ENCODE data around the gene CDK5.

Gene CDK5

DNA sequence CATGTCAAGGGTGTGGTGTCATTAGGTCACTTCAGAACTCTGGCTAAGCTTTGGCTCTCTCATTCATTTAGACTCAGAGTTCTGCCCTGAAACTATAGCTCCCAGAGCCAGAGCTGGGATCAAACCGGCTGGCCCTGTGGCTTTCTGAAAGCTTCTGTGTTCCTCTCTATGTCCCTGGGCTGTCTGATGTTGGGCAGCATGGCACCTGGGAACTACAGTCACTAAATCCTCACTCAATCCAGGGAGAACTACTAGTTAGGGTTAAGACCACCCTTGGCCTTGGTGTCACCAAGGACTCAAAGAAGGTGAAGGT lies 46.6 kb downstream of the CDK5 start:
- 45% methylated on average over 1 of the region's 1 CpG; no CpG with 5 or more reads in 1 of the 2 experiments for WGBS, 2 experiments (ENCODE audit: insufficient coverage in 2 of 2)
- Histone ChIP-seq H3K27ac (ENCODE audit: low read depth, low read length, severe bottlenecking) (peak overlapping the region; percentile 67), H3K4me3 (ENCODE audit: extremely low read depth, insufficient read depth, low read length, poor library complexity, severe bottlenecking) (peak overlapping the region; percentile 30), H3K4me1 (ENCODE audit: control insufficient read depth, insufficient read depth, low read length, poor library complexity, severe bottlenecking) (peaks cover 48% of the 10 kb centered on the region), H3K9me3 (ENCODE audit: control insufficient read depth, low read length) (no peaks in the 10 kb centered on the region), H3K36me3 (ENCODE audit: control insufficient read depth, insufficient read depth, low read length) (peaks cover 7% of the 10 kb centered on the region)

DNA sequence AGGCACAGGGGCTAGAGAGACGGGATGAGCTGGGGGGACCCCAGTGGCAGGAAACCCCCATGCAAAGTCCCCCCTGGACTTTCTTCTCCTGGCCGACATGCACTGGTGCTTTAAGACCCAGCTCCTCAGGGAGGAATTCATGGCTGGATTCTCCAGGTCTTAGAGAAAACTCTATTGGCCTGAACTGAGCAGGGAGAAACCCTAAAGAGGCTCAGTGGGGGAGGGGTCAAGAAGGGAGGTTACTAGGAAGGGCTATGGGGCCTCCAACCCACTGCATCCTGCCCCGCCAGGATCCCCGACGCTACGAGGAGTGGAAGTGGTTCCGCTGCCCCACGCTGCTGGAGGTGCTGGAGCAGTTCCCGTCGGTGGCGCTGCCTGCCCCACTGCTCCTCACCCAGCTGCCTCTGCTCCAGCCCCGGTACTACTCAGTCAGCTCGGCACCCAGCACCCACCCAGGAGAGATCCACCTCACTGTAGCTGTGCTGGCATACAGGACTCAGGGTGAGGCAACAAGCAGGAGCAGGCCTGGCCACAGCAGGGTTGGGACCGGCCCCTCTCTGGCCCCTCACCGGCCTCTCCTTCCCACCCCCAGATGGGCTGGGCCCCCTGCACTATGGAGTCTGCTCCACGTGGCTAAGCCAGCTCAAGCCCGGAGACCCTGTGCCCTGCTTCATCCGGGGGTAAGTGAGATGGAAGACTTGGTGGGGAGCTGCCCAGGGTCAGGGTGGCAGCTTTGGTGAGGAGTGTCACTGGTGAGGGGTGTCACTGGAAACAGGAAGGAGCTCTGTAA lies 47.2 kb downstream of the CDK5 start:
- Histone ChIP-seq H3K4me1 (ENCODE audit: control insufficient read depth, insufficient read depth, low read length, poor library complexity, severe bottlenecking) (peaks cover 48% of the 10 kb centered on the region), H3K27ac (ENCODE audit: low read depth, low read length, severe bottlenecking) (peak overlapping the region; percentile 67), H3K9me3 (ENCODE audit: control insufficient read depth, low read length) (no peaks in the 10 kb centered on the region), H3K36me3 (ENCODE audit: control insufficient read depth, insufficient read depth, low read length) (peaks cover 7% of the 10 kb centered on the region), H3K4me3 (ENCODE audit: extremely low read depth, insufficient read depth, low read length, poor library complexity, severe bottlenecking) (peak overlapping the region; percentile 30)
- WGBS, 2 experiments (ENCODE audit: insufficient coverage in 2 of 2): 28 to 32% methylated on average over 13 to 16 of the region's 18 CpGs

DNA sequence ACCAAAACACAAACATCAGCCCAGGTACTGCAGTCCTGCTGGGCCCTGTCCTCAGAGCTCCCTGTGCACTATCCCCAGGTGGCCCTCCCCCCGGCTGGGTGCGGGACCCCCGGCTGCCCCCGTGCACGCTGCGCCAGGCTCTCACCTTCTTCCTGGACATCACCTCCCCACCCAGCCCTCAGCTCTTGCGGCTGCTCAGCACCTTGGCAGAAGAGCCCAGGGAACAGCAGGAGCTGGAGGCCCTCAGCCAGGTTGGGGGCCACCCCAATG lies 47.7 kb downstream of the CDK5 start:
- Histone ChIP-seq H3K9me3 (ENCODE audit: control insufficient read depth, low read length) (no peaks in the 10 kb centered on the region), H3K36me3 (ENCODE audit: control insufficient read depth, insufficient read depth, low read length) (peaks cover 6% of the 10 kb centered on the region), H3K4me3 (ENCODE audit: extremely low read depth, insufficient read depth, low read length, poor library complexity, severe bottlenecking) (peak overlapping the region; percentile 30), H3K4me1 (ENCODE audit: control insufficient read depth, insufficient read depth, low read length, poor library complexity, severe bottlenecking) (peaks cover 48% of the 10 kb centered on the region), H3K27ac (ENCODE audit: low read depth, low read length, severe bottlenecking) (peak overlapping the region; percentile 67)
- WGBS, 2 experiments (ENCODE audit: insufficient coverage in 2 of 2): 33 to 80% methylated on average over 2 to 4 of the region's 7 CpGs

- 83 to 85% methylated on average over 17 to 18 of the region's 22 CpGs for WGBS, 2 experiments (ENCODE audit: insufficient coverage in 2 of 2)
- Histone ChIP-seq H3K27ac (ENCODE audit: low read depth, low read length, severe bottlenecking) (no peak overlapping the region), H3K4me1 (ENCODE audit: control insufficient read depth, insufficient read depth, low read length, poor library complexity, severe bottlenecking) (peaks cover 48% of the 10 kb centered on the region), H3K9me3 (ENCODE audit: control insufficient read depth, low read length) (no peaks in the 10 kb centered on the region), H3K36me3 (ENCODE audit: control insufficient read depth, insufficient read depth, low read length) (peaks cover 4% of the 10 kb centered on the region), H3K4me3 (ENCODE audit: extremely low read depth, insufficient read depth, low read length, poor library complexity, severe bottlenecking) (no peak overlapping the region)
Observed at GRCh38 chr7:151009327-151010036, 48.2 kb downstream of the CDK5 start.

DNA sequence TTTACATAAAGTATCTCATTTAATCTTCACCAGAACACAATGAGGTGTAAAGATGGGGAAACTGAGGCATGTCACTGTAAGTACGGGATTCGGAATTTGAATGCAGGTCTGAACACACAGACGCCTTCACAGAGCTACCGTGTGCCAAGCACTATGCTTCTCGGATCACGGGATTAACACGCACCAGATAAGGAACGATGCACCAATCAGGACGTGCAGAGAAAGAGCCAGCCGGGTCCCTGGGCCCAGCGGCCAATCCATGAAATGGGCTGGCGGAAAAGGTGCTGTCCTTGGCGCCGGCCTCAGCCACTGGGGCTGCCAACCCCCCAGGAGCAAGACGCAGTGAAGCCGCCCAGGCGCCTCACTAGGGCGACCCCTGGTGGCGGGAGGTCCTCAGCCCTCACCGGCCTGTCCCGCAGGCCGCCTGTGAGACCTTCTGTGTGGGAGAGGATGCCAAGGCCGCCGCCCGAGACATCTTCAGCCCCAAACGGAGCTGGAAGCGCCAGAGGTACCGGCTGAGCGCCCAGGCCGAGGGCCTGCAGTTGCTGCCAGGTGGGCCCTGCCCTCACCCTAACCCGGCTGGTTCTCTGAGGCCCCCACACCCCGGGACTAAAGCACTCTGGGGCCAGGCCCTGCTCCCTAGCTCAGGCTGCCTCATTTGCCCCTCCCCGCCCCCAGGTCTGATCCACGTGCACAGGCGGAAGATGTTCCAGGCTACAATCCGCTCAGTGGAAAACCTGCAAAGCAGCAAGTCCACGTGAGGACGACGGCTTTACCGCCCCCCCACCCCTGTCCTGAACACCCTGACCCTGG lies 49.0 kb downstream of the CDK5 start:
- 75 to 77% methylated on average over 36 to 40 of the region's 40 CpGs for WGBS, 2 experiments (ENCODE audit: insufficient coverage in 2 of 2)
- Histone ChIP-seq H3K4me3 (ENCODE audit: extremely low read depth, insufficient read depth, low read length, poor library complexity, severe bottlenecking) (no peak overlapping the region), H3K27ac (ENCODE audit: low read depth, low read length, severe bottlenecking) (peak overlapping the region; percentile 29), H3K4me1 (ENCODE audit: control insufficient read depth, insufficient read depth, low read length, poor library complexity, severe bottlenecking) (peaks cover 48% of the 10 kb centered on the region), H3K9me3 (ENCODE audit: control insufficient read depth, low read length) (no peaks in the 10 kb centered on the region), H3K36me3 (ENCODE audit: control insufficient read depth, insufficient read depth, low read length) (no peaks in the 10 kb centered on the region)

GRCh38 chr7:151008143-151008510 lies 49.6 kb downstream of the CDK5 start:
- Histone ChIP-seq H3K4me3 (ENCODE audit: extremely low read depth, insufficient read depth, low read length, poor library complexity, severe bottlenecking) (no peak overlapping the region), H3K36me3 (ENCODE audit: control insufficient read depth, insufficient read depth, low read length) (no peaks in the 10 kb centered on the region), H3K27ac (ENCODE audit: low read depth, low read length, severe bottlenecking) (peak overlapping the region; percentile 29), H3K4me1 (ENCODE audit: control insufficient read depth, insufficient read depth, low read length, poor library complexity, severe bottlenecking) (peaks cover 48% of the 10 kb centered on the region), H3K9me3 (ENCODE audit: control insufficient read depth, low read length) (no peaks in the 10 kb centered on the region)
- 38 to 69% methylated on average over 3 to 8 of the region's 11 CpGs for WGBS, 2 experiments (ENCODE audit: insufficient coverage in 2 of 2)

DNA sequence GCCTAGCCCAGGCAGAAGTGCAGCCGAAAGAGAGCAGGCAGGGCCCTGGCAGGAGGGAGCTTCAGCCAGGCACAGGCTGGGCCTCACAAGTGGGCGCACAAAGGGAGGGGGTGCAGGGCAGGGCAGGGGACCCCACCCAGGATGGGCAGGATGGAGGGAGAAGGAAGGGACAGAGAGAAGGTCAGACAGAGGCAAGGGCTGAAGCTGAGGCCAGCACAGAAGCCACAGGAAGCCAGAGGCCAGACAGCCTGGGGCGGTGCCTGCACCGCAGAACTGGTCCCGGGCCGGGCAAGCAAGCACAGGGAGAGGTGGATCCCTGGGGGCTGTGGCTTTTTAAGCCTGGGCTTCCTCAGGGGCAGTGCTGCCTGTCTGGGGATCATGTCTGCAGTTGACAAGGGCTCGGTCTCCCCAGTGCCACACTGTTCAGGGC lies 50.2 kb downstream of the CDK5 start:
- Histone ChIP-seq H3K36me3 (ENCODE audit: control insufficient read depth, insufficient read depth, low read length) (no peaks in the 10 kb centered on the region), H3K4me1 (ENCODE audit: control insufficient read depth, insufficient read depth, low read length, poor library complexity, severe bottlenecking) (peaks cover 42% of the 10 kb centered on the region), H3K4me3 (ENCODE audit: extremely low read depth, insufficient read depth, low read length, poor library complexity, severe bottlenecking) (no peak overlapping the region), H3K9me3 (ENCODE audit: control insufficient read depth, low read length) (no peaks in the 10 kb centered on the region), H3K27ac (ENCODE audit: low read depth, low read length, severe bottlenecking) (peak overlapping the region; percentile 2)
- WGBS, 2 experiments (ENCODE audit: insufficient coverage in 2 of 2): 64 to 80% methylated on average over 5 to 7 of the region's 7 CpGs

GRCh38 chr7:151006590-151007300 lies 51.0 kb downstream of the CDK5 start:
- WGBS, 2 experiments (ENCODE audit: insufficient coverage in 2 of 2): 93% methylated on average over 18 to 23 of the region's 23 CpGs
- no peaks in the 10 kb centered on the region for H3K36me3 ChIP-seq (ENCODE audit: control insufficient read depth, insufficient read depth, low read length)
- no peaks in the 10 kb centered on the region for H3K9me3 ChIP-seq (ENCODE audit: control insufficient read depth, low read length)
- H3K27ac ChIP-seq (ENCODE audit: low read depth, low read length, severe bottlenecking): no peak overlapping the region
- no peak overlapping the region for H3K4me3 ChIP-seq (ENCODE audit: extremely low read depth, insufficient read depth, low read length, poor library complexity, severe bottlenecking)
- peaks cover 36% of the 10 kb centered on the region for H3K4me1 ChIP-seq (ENCODE audit: control insufficient read depth, insufficient read depth, low read length, poor library complexity, severe bottlenecking)

DNA sequence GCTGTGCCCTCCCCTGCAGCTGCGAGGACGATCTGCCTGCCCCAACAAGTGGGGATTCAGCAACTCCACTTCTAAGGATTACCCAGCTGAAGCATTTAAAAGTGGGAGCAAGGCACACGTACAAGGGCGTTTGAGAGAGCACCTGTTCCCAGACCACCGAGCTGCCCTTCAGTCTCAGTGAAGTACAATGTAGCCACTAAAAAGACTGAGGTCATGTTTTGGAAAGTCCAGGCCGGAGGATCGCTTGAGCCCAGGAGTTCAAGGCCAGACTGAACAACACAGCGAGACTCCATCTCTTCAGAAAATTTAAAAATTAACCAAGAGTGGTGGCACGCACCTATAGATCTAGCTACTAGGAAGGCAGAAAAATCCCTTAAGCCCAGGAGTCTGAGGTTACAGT lies 52.1 kb downstream of the CDK5 start:
- no peak overlapping the region for H3K27ac ChIP-seq (ENCODE audit: low read depth, low read length, severe bottlenecking)
- H3K9me3 ChIP-seq (ENCODE audit: control insufficient read depth, low read length): no peaks in the 10 kb centered on the region
- WGBS, 2 experiments (ENCODE audit: insufficient coverage in 2 of 2): 85 to 92% methylated on average over 7 of the region's 9 CpGs
- peaks cover 27% of the 10 kb centered on the region for H3K4me1 ChIP-seq (ENCODE audit: control insufficient read depth, insufficient read depth, low read length, poor library complexity, severe bottlenecking)
- H3K4me3 ChIP-seq (ENCODE audit: extremely low read depth, insufficient read depth, low read length, poor library complexity, severe bottlenecking): no peak overlapping the region
- H3K36me3 ChIP-seq (ENCODE audit: control insufficient read depth, insufficient read depth, low read length): no peaks in the 10 kb centered on the region

Data from mesodermal cell (in vitro differentiated cells).